ENCODE data around the gene SARS1. TPM values are rescaled to one million over a fixed set of nuclear protein-coding genes. Genes with fewer than 3 reads are reported as not detected.
"Not testable (repeated sequence)": the region's sequence is repeated elsewhere in the genome, so short reads cannot be mapped to it uniquely, and the experiment has no call there.

Gene SARS1
- total RNA-seq, 2 donors from 2014 or later: 123 to 132 TPM

GRCh38 chr1:109171646-109172045, 42.1 kb upstream of the SARS1 start:
- Histone ChIP-seq H3K9me3 (no peaks in the 10 kb centered on the region), H3K4me3 (no peak overlapping the region), H3K27ac (peak overlapping the region in 1 of 2 donors; percentile 9), H3K4me1 (replicated peaks) (no peaks in the 10 kb centered on the region), H3K36me3 (no peaks in the 10 kb centered on the region), H3K27me3 (replicated peaks; ENCODE audit: insufficient read depth) (no peaks in the 10 kb centered on the region)
- DNase-seq (ENCODE audit: low spot score): no peak
- intact Hi-C loops (cut with DNase I): no loop called here
- 93% methylated on average over 10 of the region's 10 CpGs for WGBS
- TF ChIP-seq POLR2AphosphoS5 (IDR thresholded peaks at IDR 0.05) (no peak), CTCF (IDR thresholded peaks at IDR 0.05) (no peak), POLR2A (IDR thresholded peaks at IDR 0.05) (no peak)

GRCh38 chr1:109176349-109176748, 37.4 kb upstream of the SARS1 start:
- not testable (repeated sequence) for DNase-seq (ENCODE audit: low spot score)

GRCh38 chr1:109180715-109181084, 33.0 kb upstream of the SARS1 start:
- DNase-seq (ENCODE audit: low spot score); H3K27me3 ChIP-seq (replicated peaks; ENCODE audit: insufficient read depth); intact Hi-C loops (cut with DNase I); H3K36me3 ChIP-seq; H3K4me3 ChIP-seq; H3K9me3 ChIP-seq; H3K4me1 ChIP-seq (replicated peaks): not testable (repeated sequence)
- WGBS: 47% methylated on average over 3 of the region's 3 CpGs
- peak overlapping the region; percentile 67 to 81 for H3K27ac ChIP-seq

More at GRCh38 chr1:109176349-109176748, 37.4 kb upstream of the SARS1 start:
- H3K4me1 ChIP-seq (replicated peaks); H3K9me3 ChIP-seq; intact Hi-C loops (cut with DNase I); H3K36me3 ChIP-seq; H3K4me3 ChIP-seq; H3K27me3 ChIP-seq (replicated peaks; ENCODE audit: insufficient read depth): not testable (repeated sequence)
- WGBS: 46% methylated on average over 1 of the region's 1 CpG
- H3K27ac ChIP-seq: peak overlapping the region in 1 of 2 donors; percentile 16

GRCh38 chr1:109181085-109181806, 32.5 kb upstream of the SARS1 start:
- intact Hi-C loops (cut with DNase I): no loop called here
- Histone ChIP-seq H3K9me3 (no peaks in the 10 kb centered on the region), H3K27me3 (replicated peaks; ENCODE audit: insufficient read depth) (no peaks in the 10 kb centered on the region), H3K27ac (peak overlapping the region; percentile 76 to 81), H3K4me1 (replicated peaks) (peaks cover 9% of the 10 kb centered on the region), H3K4me3 (no peak overlapping the region), H3K36me3 (no peaks in the 10 kb centered on the region)
- no peak for TF ChIP-seq POLR2A (IDR thresholded peaks at IDR 0.05)
- TF ChIP-seq POLR2AphosphoS5 (IDR thresholded peaks at IDR 0.05): peak; percentile 85
- TF ChIP-seq CTCF (IDR thresholded peaks at IDR 0.05): no peak
- WGBS: 18% methylated on average over 4 of the region's 4 CpGs
- peak; percentile 56 for DNase-seq (ENCODE audit: low spot score)

GRCh38 chr1:109181807-109182163, 31.9 kb upstream of the SARS1 start:
- H3K4me1 ChIP-seq (replicated peaks): peaks cover 14% of the 10 kb centered on the region
- peak overlapping the region; percentile 76 to 81 for H3K27ac ChIP-seq
- no peaks in the 10 kb centered on the region for H3K36me3 ChIP-seq
- no peak for DNase-seq (ENCODE audit: low spot score)
- TF ChIP-seq CTCF (IDR thresholded peaks at IDR 0.05) (no peak), POLR2AphosphoS5 (IDR thresholded peaks at IDR 0.05) (no peak), POLR2A (IDR thresholded peaks at IDR 0.05) (no peak)
- no peaks in the 10 kb centered on the region for H3K9me3 ChIP-seq
- H3K27me3 ChIP-seq (replicated peaks; ENCODE audit: insufficient read depth): no peaks in the 10 kb centered on the region
- intact Hi-C loops (cut with DNase I): no loop called here
- WGBS: 39% methylated on average over 4 of the region's 4 CpGs
- H3K4me3 ChIP-seq: no peak overlapping the region

- intact Hi-C loops (cut with DNase I): no loop called here
- no peak for DNase-seq (ENCODE audit: low spot score)
- TF ChIP-seq CTCF (IDR thresholded peaks at IDR 0.05) (no peak), POLR2A (IDR thresholded peaks at IDR 0.05) (no peak), POLR2AphosphoS5 (IDR thresholded peaks at IDR 0.05) (no peak)
- Histone ChIP-seq H3K27me3 (replicated peaks; ENCODE audit: insufficient read depth) (no peaks in the 10 kb centered on the region), H3K4me1 (replicated peaks) (peaks cover 14% of the 10 kb centered on the region), H3K27ac (peak overlapping the region; percentile 2 to 76), H3K4me3 (no peak overlapping the region), H3K9me3 (no peaks in the 10 kb centered on the region), H3K36me3 (no peaks in the 10 kb centered on the region)
- WGBS: 83% methylated on average over 3 of the region's 3 CpGs
Observed at GRCh38 chr1:109183058-109183738, 30.5 kb upstream of the SARS1 start.

Data from prostate gland (tissue), 2 donors.